GM19023 (cell line): Measurements from ENCODE around the gene C4orf54.

ENCODE experiments used
- ATAC-seq: cut with Tn5 transposase; IDR thresholded peaks from one replicate; pipeline ENCODE4 v1.9.1; 2021; ENCODE audit warnings: mild to moderate bottlenecking, moderate library complexity; ENCODE audit not compliant: unreplicated experiment

C4orf54 gene

DNA sequence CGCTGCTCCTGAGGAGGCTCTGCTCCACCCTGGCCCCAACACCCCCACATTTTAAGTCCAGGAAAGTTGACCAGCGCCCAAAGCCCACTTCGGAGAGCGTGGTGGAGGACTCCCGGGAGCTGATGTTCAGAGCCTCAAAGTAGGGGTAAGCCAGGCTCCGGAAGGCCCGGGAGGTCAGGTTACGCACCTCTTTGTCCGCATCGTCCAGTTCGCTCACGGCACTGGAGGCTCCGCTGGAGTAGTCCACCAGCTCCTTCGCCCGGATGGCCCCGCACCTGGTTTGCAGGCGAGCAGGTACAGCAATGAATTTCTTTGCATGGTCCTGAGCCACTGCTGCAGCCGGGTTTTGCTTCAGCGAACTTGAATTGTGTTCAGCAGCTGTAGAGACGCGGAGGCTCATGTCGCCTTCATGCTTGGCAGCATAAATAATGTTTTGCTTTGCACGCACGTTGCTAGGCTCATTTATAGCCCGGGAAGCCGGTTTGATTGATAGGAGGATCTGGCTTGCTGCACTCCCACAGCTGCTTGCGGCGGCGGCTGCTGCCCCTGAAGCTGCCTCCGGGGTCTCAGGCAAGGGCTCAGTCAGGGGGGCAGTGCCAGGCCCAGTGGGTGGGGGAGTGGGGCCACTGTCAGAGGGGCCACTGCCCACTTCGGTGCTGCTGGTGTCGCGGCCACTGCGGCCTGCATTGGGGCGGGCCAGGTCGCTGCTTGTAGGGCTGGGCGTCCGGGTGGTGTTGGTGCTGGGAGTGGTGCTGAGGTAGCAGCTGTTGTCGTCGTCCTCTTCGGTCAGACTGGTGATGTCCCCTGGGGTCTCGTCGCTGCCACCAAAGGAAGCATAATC, 4.8 kb downstream of the C4orf54 start:
- no peak for ATAC-seq

GRCh38 chr4:99651811-99652485, 5.7 kb downstream of the C4orf54 start:
- no peak for ATAC-seq

DNA sequence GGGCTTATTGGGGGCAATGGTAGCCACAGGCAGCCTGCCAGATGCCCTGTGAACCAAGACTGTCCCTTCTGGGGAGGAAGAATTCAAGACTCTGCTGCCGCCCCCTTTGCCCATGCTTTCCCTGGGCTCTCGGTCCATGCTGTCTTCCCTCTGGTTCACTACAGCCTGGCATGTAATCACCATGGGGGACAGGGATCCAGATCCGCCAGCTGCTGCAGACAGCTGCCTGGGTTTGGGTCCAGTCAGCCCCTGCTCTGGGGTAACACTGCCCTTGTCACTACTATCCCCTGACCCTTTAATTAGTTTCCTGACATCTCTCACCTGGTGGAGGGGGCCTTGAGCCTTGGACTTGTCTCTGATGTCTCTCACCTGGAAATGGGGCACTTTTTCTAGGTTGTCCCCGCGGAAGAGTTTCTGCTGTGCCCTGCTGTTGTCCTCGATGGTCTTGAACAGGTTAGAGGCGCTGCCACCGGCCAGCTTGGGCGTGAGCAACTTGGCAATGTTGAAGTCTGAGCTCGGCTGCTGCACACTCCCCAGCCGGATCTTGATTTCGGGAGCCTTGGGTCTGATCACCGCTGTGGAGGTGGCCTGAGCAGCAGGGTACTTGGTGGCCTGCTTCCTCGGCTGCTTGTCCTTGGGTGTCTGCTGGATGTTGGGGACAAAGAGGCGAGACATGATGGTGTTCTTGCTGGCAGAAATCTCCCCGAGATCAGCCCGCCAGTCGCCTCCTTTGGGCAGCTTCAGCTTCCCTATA, 6.4 kb downstream of the C4orf54 start:
- ATAC-seq: no peak

- ATAC-seq: no peak
Measured at GRCh38 chr4:99649778-99650177, 7.8 kb downstream of the C4orf54 start.

- ATAC-seq: no peak
Measured at GRCh38 chr4:99649208-99649607, 8.4 kb downstream of the C4orf54 start.

- no peak for ATAC-seq
Measured at GRCh38 chr4:99648321-99648720, 9.3 kb downstream of the C4orf54 start.

DNA sequence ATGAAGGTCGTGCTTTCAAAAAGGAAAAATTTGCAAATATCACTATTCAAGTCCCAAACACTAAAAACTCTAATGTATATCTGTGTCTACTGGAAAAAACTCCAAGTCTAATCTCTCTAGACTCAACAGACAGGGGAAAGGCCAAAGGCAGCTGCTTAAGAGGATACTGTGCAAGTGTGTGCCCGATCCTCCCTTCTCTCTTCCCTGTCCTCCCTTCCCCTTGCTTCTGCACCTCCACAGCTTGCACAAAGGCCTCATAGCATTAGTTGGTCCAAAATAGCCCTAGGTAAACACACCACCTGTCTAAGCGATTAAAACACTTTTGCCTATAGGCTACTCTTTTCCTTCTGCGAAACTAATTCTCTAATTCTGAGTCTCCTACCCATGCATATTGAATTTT, 10.6 kb downstream of the C4orf54 start:
- ATAC-seq: no peak

DNA sequence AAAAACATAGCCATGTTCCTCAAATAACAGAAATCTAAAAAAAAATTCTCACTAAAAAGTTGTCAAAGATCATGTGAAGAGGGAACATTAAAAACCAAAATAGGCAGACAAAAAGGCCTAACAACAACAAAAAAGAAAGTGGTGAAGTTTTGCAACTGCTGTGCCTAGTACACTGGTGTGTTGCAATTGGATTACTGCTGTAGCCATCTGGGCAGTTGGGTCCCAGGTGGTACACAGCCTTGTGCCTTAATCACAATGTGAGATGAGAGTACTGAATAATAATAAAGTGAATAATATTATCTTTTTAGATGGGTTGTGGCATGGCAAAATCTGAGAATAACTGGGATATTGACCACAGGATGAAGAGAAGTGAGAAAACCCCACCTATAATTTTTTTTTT, 12.0 kb downstream of the C4orf54 start:
- no peak for ATAC-seq

DNA sequence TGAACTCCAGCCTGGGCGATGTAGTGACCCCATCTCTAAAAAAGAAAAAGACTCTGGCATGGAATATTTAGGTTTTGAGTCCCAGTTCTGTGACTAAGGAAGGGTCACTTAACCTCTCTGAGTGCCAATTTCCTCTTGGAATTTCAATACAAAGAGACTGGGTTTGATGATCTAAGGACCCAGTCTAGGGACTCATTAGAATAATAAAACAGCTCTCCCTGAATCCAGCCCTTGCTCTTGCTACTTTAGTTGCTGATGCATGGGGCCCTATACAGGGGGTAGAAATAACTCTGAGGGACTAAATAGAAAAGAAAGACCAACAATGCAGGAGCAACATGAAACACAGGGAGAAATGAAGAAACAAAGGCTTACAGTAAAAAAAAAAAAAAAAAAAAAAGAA, 12.6 kb downstream of the C4orf54 start:
- ATAC-seq: no peak

DNA sequence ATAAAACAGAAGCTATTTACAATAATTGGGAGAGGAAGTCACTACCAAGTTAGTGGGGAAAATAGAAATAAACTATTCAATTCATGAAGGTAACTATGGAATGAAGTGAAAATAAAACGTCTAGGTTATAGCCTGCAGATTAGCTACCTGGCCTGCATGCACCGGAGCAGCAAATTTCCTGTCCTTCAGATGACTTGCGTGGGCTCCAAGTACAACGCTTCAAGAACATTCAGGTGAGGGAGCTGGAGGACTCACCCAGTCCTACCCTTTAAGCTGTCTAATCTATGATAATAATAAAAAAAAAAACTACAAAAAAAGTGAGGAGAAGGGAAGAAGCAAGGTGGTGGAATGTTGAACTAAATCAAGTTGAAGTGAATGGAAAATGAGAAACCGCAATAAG, 13.2 kb downstream of the C4orf54 start:
- ATAC-seq: no peak

- ATAC-seq: no peak
Measured at GRCh38 chr4:99642725-99643489, 14.7 kb downstream of the C4orf54 start.

DNA sequence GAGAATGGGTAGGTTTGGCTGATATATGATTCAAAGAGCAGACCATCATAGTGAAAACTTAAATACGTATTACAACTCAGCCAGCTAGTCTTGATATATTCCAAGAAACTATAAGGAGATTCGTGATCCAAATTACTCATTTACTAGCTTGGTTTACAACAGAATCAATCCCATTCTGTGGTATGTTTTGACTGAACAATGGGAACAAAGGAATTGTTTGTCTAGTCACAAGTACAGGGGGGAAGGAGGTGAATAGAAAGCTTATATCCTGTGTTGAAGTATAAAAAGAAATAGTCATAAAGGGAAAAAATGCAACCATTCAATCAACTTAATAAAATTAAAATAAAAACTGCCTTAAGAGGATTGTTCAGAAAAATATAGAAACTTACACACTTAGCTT, 17.0 kb downstream of the C4orf54 start:
- ATAC-seq: no peak

DNA sequence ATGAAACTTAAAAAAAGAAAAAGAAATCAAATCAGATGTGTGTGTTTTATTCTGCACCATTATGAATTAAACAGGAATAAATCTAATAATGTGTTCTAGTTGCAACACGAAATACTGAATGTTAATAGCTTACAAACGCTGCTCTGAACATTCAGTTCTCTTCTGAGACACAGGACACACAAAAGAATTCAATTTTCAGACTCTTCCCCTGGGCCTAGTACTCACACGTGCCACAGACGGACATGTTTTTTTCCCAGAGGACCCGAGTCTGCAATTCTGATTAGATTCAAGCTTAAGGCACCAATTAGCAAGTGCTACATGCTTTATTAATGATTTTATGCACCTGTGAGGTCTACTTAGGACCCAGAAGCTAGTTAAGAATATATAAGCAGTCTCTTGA, 20.5 kb downstream of the C4orf54 start:
- ATAC-seq: no peak

- ATAC-seq: no peak
Measured at GRCh38 chr4:99636422-99636821, 21.2 kb downstream of the C4orf54 start.

DNA sequence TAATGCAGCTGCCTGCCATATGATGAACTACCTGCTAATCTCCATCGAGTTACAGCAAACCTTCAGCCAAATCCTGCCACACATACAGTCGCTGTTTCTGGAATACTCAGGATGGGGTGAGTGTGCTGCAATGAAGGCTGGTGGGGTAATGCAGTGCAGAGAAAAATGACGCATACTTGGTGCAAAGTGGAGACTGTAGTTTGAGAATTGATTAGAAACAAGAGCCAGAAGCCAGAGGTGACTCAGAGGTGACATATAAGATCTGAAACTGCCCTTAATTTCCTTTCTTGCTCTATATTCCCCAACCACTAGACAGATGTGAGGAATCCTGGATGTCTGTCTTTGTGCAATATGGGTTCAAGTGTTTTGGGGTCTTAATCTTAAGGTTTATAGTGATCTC, 22.0 kb downstream of the C4orf54 start:
- no peak for ATAC-seq

GRCh38 chr4:99634742-99635360, 22.8 kb downstream of the C4orf54 start:
- ATAC-seq: no peak

- no peak for ATAC-seq
Measured at GRCh38 chr4:99633772-99634171, 23.9 kb downstream of the C4orf54 start.

DNA sequence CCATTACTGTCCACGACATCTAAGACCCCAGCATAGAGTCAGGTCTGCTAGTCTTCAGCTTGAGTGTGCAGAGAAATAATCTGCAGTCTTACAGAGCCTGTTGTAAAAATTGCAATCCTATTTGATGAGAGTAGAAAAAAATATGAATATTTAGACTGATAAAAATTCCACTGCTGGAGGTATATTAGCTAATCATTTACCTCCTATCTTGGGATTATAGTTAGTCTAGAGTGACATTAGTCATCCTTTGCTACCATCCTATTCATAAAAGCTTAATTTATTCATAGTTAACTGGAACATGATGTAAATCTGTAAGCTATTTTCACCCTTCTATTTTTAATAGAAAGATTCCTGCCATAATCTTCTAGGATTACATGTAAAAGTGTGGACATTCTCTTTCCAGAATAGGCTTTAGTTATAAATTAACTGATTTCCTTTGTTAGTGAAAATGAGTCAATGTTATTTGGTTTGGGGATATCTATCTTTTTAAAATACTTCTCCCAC, 26.7 kb downstream of the C4orf54 start:
- no peak for ATAC-seq

- no peak for ATAC-seq
Measured at GRCh38 chr4:99629962-99630554, 27.6 kb downstream of the C4orf54 start.

- no peak for ATAC-seq
Measured at GRCh38 chr4:99628040-99628439, 29.6 kb downstream of the C4orf54 start.
